ENCODE results near the gene ZNF664. TPM values are rescaled to one million over a fixed set of nuclear protein-coding genes. Genes with fewer than 3 reads are reported as not detected.

ZNF664 gene
- total RNA-seq, 2 experiments from 2014 or later = 45.9 to 50.4 TPM

DNA sequence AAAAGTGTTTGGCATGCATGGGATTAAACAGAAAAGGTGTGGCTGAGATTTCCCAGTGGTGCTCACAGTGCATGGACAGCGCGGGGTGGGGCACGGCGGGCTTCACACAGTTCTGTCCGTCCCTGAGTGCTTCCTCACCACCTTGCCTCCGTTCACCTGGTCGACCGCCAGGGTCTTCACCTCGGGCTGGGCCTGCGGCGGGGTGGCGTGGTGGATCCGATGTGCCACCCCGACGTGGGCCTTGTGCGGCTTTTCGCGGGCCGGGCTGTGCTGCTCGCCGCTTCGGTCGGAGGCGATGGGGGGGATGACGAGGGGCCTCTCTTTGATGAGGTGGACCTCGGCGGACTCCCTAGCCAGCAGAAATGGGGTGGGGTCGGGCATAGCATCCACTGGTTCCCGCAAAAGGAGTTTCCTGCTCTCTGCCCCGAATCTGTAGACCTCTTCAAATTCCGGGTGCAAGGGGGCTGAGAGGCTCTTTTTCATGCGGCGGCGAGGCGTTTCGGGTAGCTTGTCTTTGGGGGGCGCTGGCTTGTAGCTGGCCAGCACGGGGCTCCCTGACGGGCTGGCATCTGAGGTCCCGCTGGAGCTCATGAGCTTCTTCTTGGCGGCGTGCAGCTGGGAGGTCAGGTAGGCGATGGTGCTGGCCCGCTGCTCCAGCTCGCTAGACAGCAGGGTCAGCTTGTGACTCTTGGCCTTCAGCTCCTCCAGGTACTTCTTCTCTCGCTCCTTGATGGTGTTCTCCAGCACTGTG is 35.9 kb upstream of the ZNF664 start:
- POLR2A ChIA-PET = interaction anchor here (0.5 to 1.6 kb wide), 5 partner anchors 34 to 838 kb away, joined by 3 to 7 read pairs (median 3); partner anchors contain the start of genes CCDC92 and ZNF664
- Mint-ChIP-seq H3K36me3 (peaks cover 17% of the 10 kb centered on the region), H3K9me3 (no peaks in the 10 kb centered on the region), H3K27ac (peak overlapping the region; percentile 85), H3K27me3 (peaks cover 2% of the 10 kb centered on the region), H3K4me1 (peaks cover 29% of the 10 kb centered on the region), H3K4me3 (peak overlapping the region; percentile 77)
- ATAC-seq (ENCODE audit: low read depth) (no peak), DNase-seq (no peak)

- H3K36me3 Mint-ChIP-seq = peaks cover 20% of the 10 kb centered on the region
- no peaks in the 10 kb centered on the region for H3K27me3 Mint-ChIP-seq
- POLR2A ChIA-PET = interaction anchor here (1.0 to 1.7 kb wide), 5 partner anchors 8 to 837 kb away, joined by 3 to 8 read pairs (median 3); partner anchors contain the start of genes CCDC92 and ZNF664
- peak; percentile 57 for DNase-seq
- ATAC-seq (ENCODE audit: low read depth) = peak; percentile 95
- H3K27ac Mint-ChIP-seq = peak overlapping the region; percentile 85
- peaks cover 22% of the 10 kb centered on the region for H3K4me1 Mint-ChIP-seq
- H3K9me3 Mint-ChIP-seq = no peaks in the 10 kb centered on the region
- H3K4me3 Mint-ChIP-seq = peak overlapping the region; percentile 77
Measured at GRCh38 chr12:123937707-123938591, 35.1 kb upstream of the ZNF664 start.

DNA sequence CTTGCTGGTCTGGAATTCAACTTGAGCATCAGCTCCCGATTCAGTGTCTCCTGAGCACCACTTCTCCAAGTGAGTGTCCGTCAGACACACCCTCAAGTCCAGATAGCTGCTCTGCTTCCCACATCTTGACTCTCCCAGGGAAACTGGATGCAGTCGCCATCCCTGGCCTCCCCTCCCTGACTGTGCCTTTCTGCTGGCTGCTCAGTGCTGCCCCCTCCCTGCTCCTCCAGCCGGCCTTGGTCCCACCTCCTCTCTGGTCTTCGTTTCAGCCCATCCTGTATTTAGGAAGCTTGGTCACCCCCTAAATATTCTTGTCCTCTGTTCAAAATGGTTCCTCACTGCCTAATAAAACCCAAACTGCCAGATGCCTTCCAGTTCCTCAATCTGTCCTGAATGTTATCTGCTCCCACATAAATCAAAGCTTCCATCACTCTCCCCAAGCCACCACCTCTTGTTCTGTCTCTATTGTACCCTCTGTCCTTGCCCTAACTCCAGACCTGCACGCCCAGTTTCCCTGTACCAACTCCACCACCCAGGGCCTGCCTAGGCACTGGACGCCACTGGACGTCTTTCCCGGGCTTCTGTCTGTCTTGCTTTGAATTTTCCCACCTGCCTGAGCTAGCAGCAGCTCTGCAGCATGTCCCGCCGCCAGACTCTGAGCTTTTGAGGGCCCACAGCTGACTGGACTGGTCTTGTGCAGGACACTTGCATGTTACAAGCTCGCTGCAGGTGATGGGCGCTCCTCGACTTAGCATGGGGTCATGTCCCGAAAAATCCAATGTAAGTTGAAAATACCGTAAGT is 34.1 kb upstream of the ZNF664 start:
- Mint-ChIP-seq H3K36me3 (peaks cover 20% of the 10 kb centered on the region), H3K27me3 (no peaks in the 10 kb centered on the region), H3K27ac (peak overlapping the region; percentile 85), H3K4me3 (peak overlapping the region; percentile 77), H3K4me1 (peaks cover 20% of the 10 kb centered on the region), H3K9me3 (no peaks in the 10 kb centered on the region)
- no peak for ATAC-seq (ENCODE audit: low read depth)
- no peak for DNase-seq
- POLR2A ChIA-PET = interaction anchor here (1.0 to 1.7 kb wide), 3 partner anchors 9 to 36 kb away, joined by 3 to 8 read pairs (median 3); no protein-coding TSS in a partner anchor

DNA sequence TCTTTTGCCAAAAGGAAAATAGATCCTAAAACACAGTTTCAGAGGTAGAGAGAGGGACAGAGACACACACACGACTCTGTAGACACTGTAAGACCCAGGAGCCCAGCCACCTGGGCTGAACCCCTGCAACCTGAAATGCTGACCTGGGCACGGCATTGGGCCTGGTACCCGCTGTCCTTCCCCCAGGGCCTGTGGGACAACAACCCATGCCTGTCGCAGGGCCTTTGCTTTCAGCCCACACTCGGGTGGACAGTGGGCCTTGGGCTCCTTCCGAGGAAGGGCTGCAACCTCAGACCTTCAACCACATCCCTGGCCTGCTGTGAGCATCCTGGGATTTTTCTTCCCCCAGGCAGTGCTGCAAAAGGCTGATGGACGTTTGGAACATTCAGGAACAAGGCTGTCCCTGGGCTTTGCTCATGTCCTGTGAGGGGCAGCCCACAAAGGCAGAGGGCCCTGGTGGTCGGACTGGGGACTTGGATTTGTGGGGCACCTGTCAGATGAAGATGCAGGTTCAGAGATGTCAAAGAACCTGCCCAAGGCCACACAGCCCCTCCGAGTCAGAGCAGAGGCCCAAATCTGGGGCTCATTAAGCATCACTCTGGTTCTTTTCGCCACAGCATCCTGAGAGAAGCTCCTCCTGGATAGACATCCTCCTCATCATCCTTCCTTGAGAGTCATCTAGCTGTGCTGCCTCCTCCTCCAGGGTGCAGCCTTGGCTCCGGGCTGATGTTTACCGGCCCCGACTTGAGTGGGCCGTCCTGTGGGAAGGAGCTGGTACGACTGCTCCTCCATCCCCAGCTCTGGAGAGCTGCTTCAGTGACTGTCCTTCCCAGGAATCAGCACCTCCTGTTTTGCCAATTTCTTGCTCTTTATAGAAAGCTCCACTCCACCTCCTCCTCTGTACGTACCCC is 33.0 kb upstream of the ZNF664 start:
- Mint-ChIP-seq H3K27me3 (no peaks in the 10 kb centered on the region), H3K36me3 (peaks cover 20% of the 10 kb centered on the region), H3K27ac (peak overlapping the region; percentile 45), H3K9me3 (no peaks in the 10 kb centered on the region), H3K4me3 (no peak overlapping the region), H3K4me1 (peaks cover 20% of the 10 kb centered on the region)
- POLR2A ChIA-PET = no interaction called here
- DNase-seq = no peak
- no peak for ATAC-seq (ENCODE audit: low read depth)

- peaks cover 20% of the 10 kb centered on the region for H3K36me3 Mint-ChIP-seq
- H3K4me3 Mint-ChIP-seq = no peak overlapping the region
Measured at GRCh38 chr12:123940627-123940966, 32.4 kb upstream of the ZNF664 start.

GRCh38 chr12:123941000-123941399 is 32.0 kb upstream of the ZNF664 start:
- DNase-seq = no peak
- H3K4me1 Mint-ChIP-seq = peaks cover 20% of the 10 kb centered on the region
- no peak overlapping the region for H3K27ac Mint-ChIP-seq
- peaks cover 2% of the 10 kb centered on the region for H3K27me3 Mint-ChIP-seq
- H3K4me3 Mint-ChIP-seq = no peak overlapping the region
- POLR2A ChIA-PET = no interaction called here
- H3K9me3 Mint-ChIP-seq = no peaks in the 10 kb centered on the region
- peaks cover 20% of the 10 kb centered on the region for H3K36me3 Mint-ChIP-seq
- no peak for ATAC-seq (ENCODE audit: low read depth)

More at GRCh38 chr12:123940627-123940966, 32.4 kb upstream of the ZNF664 start:
- POLR2A ChIA-PET = no interaction called here
- Mint-ChIP-seq H3K27me3 (no peaks in the 10 kb centered on the region), H3K27ac (no peak overlapping the region), H3K9me3 (no peaks in the 10 kb centered on the region), H3K4me1 (peaks cover 20% of the 10 kb centered on the region)
- no peak for ATAC-seq (ENCODE audit: low read depth)
- DNase-seq = no peak

- POLR2A ChIA-PET = no interaction called here
- Mint-ChIP-seq H3K4me3 (no peak overlapping the region), H3K4me1 (peaks cover 20% of the 10 kb centered on the region), H3K27ac (no peak overlapping the region), H3K36me3 (peaks cover 19% of the 10 kb centered on the region), H3K9me3 (no peaks in the 10 kb centered on the region), H3K27me3 (peaks cover 2% of the 10 kb centered on the region)
- no peak for ATAC-seq (ENCODE audit: low read depth)
- DNase-seq = no peak
Measured at GRCh38 chr12:123941624-123942237, 31.3 kb upstream of the ZNF664 start.

- H3K9me3 Mint-ChIP-seq = no peaks in the 10 kb centered on the region
Measured at GRCh38 chr12:123942238-123942653, 30.8 kb upstream of the ZNF664 start.

GRCh38 chr12:123942911-123943648 is 29.9 kb upstream of the ZNF664 start:
- Mint-ChIP-seq H3K27ac (peak overlapping the region; percentile 16), H3K27me3 (peaks cover 2% of the 10 kb centered on the region), H3K4me3 (no peak overlapping the region), H3K4me1 (peaks cover 12% of the 10 kb centered on the region), H3K36me3 (peaks cover 13% of the 10 kb centered on the region), H3K9me3 (no peaks in the 10 kb centered on the region)
- ATAC-seq (ENCODE audit: low read depth) (no peak), DNase-seq (no peak)
- POLR2A ChIA-PET = no interaction called here

More at GRCh38 chr12:123942238-123942653, 30.8 kb upstream of the ZNF664 start:
- peaks cover 20% of the 10 kb centered on the region for H3K4me1 Mint-ChIP-seq
- DNase-seq (no peak), ATAC-seq (ENCODE audit: low read depth) (no peak)
- POLR2A ChIA-PET = no interaction called here
- H3K27me3 Mint-ChIP-seq = peaks cover 2% of the 10 kb centered on the region
- H3K27ac Mint-ChIP-seq = no peak overlapping the region
- H3K36me3 Mint-ChIP-seq = peaks cover 19% of the 10 kb centered on the region
- H3K4me3 Mint-ChIP-seq = no peak overlapping the region

DNA sequence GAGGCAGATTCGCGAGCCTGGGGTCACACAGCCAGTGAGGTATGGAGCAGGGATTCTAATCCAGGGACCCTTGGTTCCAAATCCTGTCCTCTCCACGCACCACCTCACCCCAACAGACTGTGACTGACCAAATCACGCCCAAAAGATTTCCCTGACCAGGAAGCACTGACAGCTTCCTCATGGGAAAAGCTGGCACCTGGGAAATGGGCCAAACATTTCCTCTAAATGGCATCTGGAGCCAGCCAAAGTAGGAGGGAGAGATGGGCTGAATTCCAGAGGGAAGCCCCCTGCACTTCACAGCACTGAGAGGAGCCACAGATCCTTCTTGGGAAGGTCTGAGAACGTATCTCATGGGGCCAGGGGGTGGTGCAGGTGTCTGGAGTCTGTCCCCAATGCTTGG is 29.2 kb upstream of the ZNF664 start:
- Mint-ChIP-seq H3K27ac (no peak overlapping the region), H3K4me3 (no peak overlapping the region), H3K27me3 (peaks cover 2% of the 10 kb centered on the region), H3K4me1 (peaks cover 4% of the 10 kb centered on the region), H3K9me3 (no peaks in the 10 kb centered on the region), H3K36me3 (peaks cover 13% of the 10 kb centered on the region)
- POLR2A ChIA-PET = no interaction called here
- DNase-seq (no peak), ATAC-seq (ENCODE audit: low read depth) (no peak)

GRCh38 chr12:123944696-123945095 is 28.3 kb upstream of the ZNF664 start:
- Mint-ChIP-seq H3K4me3 (no peak overlapping the region), H3K9me3 (no peaks in the 10 kb centered on the region), H3K4me1 (no peaks in the 10 kb centered on the region), H3K27ac (no peak overlapping the region), H3K27me3 (peaks cover 2% of the 10 kb centered on the region), H3K36me3 (peaks cover 13% of the 10 kb centered on the region)
- no peak for DNase-seq
- no peak for ATAC-seq (ENCODE audit: low read depth)
- POLR2A ChIA-PET = no interaction called here
